Left colon (tissue), 2 donors: ENCODE results near the gene FRMD3. TPM values are rescaled to one million over a fixed set of nuclear protein-coding genes. Genes with fewer than 3 reads are reported as not detected.
A peak's percentile ranks its signal among the peaks of the same experiment; 100 is the strongest.

Experiments
- ATAC-seq: fragments of 200-7000 bp; cut with Tn5 transposase; one replicate; pipeline ENCODE4 v1.9.1; 2020; ENCODE audit warnings: mild to moderate bottlenecking, moderate library complexity
- DNase-seq, 2 donors: peaks; one replicate each; pipeline ENCODE4 v3.0.0-alpha.2; 2020
- intact Hi-C, 2 donors: fragments of 100-400 bp; cut with DNase I in 1 of 2; cut with micrococcal nuclease in 1 of 2; formaldehyde crosslinking; loops; one replicate each; pipeline versions ENCODE4 v1.11.2 to v1.14.0; 2022; cut with DNase I, micrococcal nuclease
- total RNA-seq, 2 donors: library from RNA; stranded (reverse); fragmentation: NEBNext Ultra II Directional; extraction: Animal tissue kit (Norgen Biotek cat#: 25700); gene quantifications; one replicate each; pipeline ENCODE4 v1.2.1, GENCODE V29; 2021
- donor health status: DM: no; HTN: no; CAD: no.
- donor health status: DM: yes; HTN: yes; CAD: no.

The FRMD3 gene
- total RNA-seq, 2 donors from 2014 or later = 23.8 to 32.4 TPM

DNA sequence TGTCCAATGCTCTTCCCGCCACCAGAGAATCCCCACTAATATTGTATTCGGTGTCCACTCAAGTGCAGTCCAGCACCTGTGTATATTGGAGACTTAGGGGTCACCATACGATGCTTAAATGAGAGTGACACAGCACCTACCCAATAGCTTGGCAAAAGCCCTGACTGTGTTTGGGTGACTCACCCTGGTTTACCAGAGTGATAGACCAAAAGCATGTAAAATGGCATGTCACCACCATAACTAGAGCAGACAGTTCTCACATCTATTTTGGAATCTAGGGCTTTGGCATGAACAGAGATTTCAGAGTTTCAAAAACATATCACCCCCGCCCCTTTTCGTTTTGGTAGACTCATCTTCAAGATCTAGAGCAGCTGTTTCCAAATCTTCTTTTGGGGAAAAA lies 257.9 kb downstream of the FRMD3 start:
- no peak for ATAC-seq
- DNase-seq = no peak
- intact Hi-C loops = no loop called here

GRCh38 chr9:83274787-83275186 lies 263.4 kb downstream of the FRMD3 start:
- ATAC-seq (no peak), DNase-seq (no peak)
- intact Hi-C loops = no loop called here

- intact Hi-C loops = no loop called here
- no peak for DNase-seq
- ATAC-seq = no peak
These were observed 266.5 kb downstream of the FRMD3 start for GRCh38 chr9:83271665-83272071.

DNA sequence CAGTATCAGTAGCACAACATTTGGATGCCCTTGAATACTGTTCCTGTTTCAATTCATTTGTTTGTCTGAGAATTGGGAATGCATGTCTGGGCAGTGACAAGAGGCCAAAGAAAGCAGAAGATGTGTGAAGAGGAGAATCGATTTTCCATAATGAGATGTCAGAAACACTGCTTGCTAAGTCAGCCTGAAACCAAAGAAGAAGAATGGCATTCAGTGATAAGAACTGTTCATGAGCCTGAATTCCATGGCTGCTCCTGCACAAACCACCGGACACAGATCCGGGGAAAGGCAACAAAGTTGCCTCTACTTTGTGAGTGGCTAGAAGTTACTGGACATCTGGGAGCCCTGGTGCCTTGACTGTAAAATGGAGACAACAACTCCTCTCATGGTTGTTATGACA lies 268.1 kb downstream of the FRMD3 start:
- DNase-seq = no peak
- no peak for ATAC-seq
- intact Hi-C loops = no loop called here

DNA sequence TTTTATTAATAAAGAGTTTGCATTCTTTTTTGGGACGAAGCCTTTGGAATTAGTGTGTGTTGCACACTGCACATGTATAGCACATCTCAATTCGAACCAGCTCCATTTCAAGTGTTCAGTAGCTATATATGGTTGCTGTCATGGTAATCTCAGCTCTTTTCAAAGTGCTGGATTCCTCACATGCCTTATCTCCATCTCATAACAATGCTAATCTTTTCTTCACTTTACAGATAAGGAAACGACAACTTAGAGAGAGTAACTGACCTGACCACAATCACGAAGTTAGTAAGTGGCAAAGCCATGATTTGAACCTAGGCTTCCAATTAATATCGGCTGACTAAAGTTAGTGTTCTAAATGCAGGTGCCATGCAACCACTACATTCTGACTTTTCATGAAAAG lies 270.5 kb downstream of the FRMD3 start:
- intact Hi-C loops = no loop called here
- ATAC-seq = no peak
- no peak for DNase-seq

GRCh38 chr9:83266666-83267496 lies 271.3 kb downstream of the FRMD3 start:
- ATAC-seq (peak; percentile 84), DNase-seq (no peak)
- intact Hi-C loops = no loop called here

DNA sequence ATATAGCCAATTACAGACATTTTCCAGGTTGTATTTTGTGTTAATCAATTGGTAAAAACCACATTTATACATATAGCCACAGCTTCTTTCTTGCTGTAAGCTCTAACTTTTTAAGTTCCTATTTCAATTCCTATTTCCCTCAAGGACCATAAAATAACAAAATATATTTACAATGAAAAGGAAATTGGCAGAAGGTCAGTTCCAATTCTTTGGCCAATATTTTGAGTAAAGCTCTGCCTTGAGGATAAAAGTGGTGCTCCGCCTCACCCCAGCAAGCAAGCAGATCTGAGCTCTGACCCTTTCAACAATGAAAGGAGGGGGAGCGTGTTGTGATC lies 271.9 kb downstream of the FRMD3 start:
- DNase-seq (no peak), ATAC-seq (no peak)
- intact Hi-C loops = no loop called here

- intact Hi-C loops = no loop called here
- ATAC-seq (no peak), DNase-seq (no peak)
These were observed 273.9 kb downstream of the FRMD3 start for GRCh38 chr9:83264315-83264714.

DNA sequence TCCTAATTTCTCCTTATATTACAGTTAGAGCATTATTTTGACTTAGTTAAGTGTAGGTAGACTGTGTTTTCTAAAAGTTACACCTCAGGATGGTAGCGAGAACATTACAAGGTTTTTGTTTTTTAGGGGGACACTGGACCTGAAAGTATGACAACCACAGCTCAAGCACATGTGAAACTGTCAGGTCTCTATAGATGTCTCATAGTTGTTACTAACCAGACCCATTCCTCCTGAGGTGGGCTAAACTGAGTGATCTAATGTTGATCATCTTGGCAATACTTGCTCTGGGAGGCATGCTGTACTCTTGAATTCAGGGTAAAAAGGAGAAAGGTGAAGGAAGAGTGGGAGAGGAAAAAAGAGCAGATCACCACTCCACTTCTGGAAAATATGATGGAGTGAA lies 278.6 kb downstream of the FRMD3 start:
- DNase-seq = no peak
- intact Hi-C loops = no loop called here
- ATAC-seq = no peak

- intact Hi-C loops = no loop called here
- ATAC-seq (no peak), DNase-seq (no peak)
These were observed 280.0 kb downstream of the FRMD3 start for GRCh38 chr9:83257937-83258891.

DNA sequence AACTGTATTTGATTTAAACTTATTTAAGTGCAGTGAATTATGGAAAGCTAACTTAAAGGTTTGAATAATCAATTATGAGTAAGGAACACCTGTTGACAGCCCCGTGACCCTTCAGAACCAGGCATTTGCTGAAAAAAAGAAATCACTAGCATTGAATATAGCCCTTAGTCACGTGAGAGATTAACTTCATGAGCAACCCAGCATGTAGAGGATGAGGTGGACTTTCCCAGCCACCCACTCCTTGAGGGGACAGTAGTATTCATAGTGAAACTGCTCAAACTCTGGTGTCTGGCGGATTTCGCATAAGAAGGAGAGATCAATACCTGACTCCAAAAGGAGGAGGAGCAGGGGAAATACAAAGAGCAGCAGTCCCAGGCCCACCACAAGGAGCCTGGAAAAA lies 290.5 kb downstream of the FRMD3 start:
- intact Hi-C loops = no loop called here
- ATAC-seq (no peak), DNase-seq (no peak)

DNA sequence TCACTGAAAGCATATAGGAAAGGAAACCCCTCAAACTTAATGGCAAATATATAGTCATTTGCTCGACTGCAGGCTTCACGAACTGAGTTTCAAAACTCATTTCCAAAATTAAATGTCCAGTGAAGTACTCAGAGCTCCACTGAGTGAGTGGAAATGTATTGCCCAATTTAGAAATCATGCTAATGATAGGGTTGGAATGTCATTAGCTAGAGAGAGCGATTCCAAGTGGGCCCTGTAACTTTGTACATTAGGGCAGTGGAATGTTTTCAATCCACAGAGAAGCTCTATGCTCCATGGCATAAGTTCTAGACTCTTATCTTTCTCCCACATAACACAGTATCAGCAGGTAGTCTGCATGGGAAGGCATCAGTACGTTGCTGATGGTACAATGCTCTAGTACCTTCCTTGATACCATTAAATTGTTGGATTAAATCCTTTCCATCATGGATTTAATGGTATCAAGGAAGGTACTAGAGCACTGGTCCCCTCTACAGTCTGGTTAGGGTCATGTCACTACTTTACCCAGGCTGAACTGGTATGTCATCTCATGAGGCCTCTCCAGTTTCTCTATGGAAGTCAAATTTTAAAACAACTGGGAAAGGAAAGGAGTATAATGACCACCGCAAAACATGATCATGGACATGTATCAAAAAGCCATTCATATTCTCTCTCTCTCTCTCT lies 292.1 kb downstream of the FRMD3 start:
- intact Hi-C loops = no loop called here
- ATAC-seq (no peak), DNase-seq (no peak)

GRCh38 chr9:83242066-83242465 lies 296.1 kb downstream of the FRMD3 start:
- intact Hi-C loops = no loop called here
- no peak for DNase-seq
- no peak for ATAC-seq

DNA sequence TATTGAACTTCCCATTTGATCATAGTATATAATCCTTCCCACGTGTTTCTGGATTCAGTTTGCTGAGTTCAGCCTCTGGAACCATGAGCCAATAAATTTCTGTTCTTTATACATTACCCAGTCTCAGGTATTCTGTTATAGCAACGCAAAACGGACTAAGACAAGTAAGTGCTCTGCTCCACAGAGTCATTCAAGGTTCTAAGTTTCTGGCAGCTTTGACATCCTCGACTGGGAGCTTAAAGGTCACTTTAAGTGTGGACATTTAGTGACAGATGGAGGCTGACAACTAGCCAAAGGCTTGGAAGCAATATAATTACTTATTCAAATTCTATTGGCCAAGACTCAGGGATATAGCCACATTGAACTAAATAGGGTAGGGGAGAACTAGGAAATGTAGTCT lies 297.5 kb downstream of the FRMD3 start:
- ATAC-seq = no peak
- intact Hi-C loops = no loop called here
- DNase-seq = no peak

DNA sequence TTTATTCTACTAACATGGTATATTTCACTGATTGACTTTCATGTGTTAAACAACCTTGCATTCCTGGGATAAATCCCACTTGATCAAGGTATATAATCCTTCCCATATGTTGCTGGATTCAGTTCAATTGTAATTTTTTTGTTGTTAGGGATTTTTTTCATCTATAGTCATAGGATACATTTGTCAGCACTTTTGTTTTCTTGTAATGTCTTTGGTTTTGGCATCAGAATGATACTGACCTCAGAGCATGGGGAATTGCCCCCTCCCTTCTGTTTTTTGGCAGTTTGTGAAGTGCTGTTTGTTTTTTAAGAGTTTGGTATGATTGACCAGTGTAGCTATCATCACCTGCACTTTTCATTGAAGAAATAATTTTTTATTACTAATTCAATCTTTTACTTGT lies 298.5 kb downstream of the FRMD3 start:
- ATAC-seq (no peak), DNase-seq (no peak)
- intact Hi-C loops = no loop called here

GRCh38 chr9:83238871-83239640 lies 299.1 kb downstream of the FRMD3 start:
- intact Hi-C loops = no loop called here
- ATAC-seq = peak; percentile 63
- DNase-seq = peak in 1 of 2 donors; percentile 9

GRCh38 chr9:83236029-83236696 lies 302.0 kb downstream of the FRMD3 start:
- ATAC-seq (no peak), DNase-seq (no peak)
- intact Hi-C loops = no loop called here

DNA sequence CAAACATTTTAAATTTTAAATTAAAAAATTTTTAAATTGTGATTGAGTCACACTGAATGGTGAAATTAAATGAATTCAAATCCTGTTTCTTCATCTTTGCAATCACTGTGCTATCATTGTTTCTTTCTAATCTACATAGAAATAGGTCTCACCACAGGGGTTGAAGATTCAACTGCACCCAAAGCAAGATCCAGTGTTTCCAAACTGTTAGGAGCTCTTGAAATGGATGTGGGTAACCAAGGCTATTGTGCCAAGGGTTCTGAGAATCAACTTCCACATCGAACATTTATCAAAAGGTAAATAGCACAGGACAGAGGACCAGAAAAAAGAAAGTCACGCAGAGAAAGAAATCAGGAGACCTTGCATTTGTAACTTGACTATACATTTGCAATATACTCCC lies 302.7 kb downstream of the FRMD3 start:
- DNase-seq (no peak), ATAC-seq (no peak)
- intact Hi-C loops = no loop called here
